Ovary (tissue), 9 donors: ENCODE data around the gene PCSK2. TPM values are rescaled to one million over a fixed set of nuclear protein-coding genes. Genes with fewer than 3 reads are reported as not detected.
A peak's percentile ranks its signal among the peaks of the same experiment; 100 is the strongest.

Source experiments
- DNase-seq, 5 donors: peaks; one replicate each; pipeline ENCODE4 v3.0.0-alpha.2; 2019 to 2020
- H3K27ac ChIP-seq, 2 donors: fragments of 200-600 bp; one replicate each; pipeline versions ENCODE4 v1.5.1 to v1.8.0; 2019 to 2022
- H3K27me3 ChIP-seq: fragments of 200-600 bp; one replicate; pipeline ENCODE4 v1.8.0; 2022
- H3K36me3 ChIP-seq: fragments of 200-600 bp; sonication (generic); one replicate; pipeline ENCODE4 v1.5.1; 2019
- H3K4me1 ChIP-seq: one replicate; pipeline ENCODE4 v1.8.1; 2013; ENCODE audit warnings: mild to moderate bottlenecking, moderate library complexity; ENCODE audit not compliant: insufficient read depth
- H3K4me3 ChIP-seq: fragments of 200-600 bp; sonication (generic); one replicate; pipeline ENCODE4 v1.5.1; 2017
- H3K9me3 ChIP-seq, 2 donors: fragments of 200-600 bp in 1 of 2; sonication (generic) in 1 of 2; one replicate each; pipeline versions ENCODE4 v1.5.1 to v1.8.1; 2013 to 2019; ENCODE audit warnings: mild to moderate bottlenecking in 1 of 2, moderate library complexity in 1 of 2
- EP300 ChIP-seq: sonication (generic); formaldehyde crosslinking; IDR thresholded peaks from one replicate; pipeline ENCODE4 v1.6.1; 2017; ENCODE audit warnings: antibody characterized with exemption
- POLR2A ChIP-seq: fragments of 450-650 bp; IDR thresholded peaks from one replicate; pipeline ENCODE4 v1.6.1; 2017; ENCODE audit warnings: antibody characterized with exemption, mild to moderate bottlenecking, moderate library complexity
- WGBS, 3 donors: extraction: QIAGEN DNeasy Blood & Tissue Kit in 1 of 3; methylation state at CpG; one replicate each; pipeline versions ENCODE4 v1.1.5 to v1.1.7; 2013 to 2017; 5-methylcytosine and 5-hydroxymethylcytosine counted together
- intact Hi-C, 4 donors: fragments of 100-400 bp; cut with DNase I; formaldehyde crosslinking; loops; one replicate each; pipeline versions ENCODE4 v1.11.0 to v1.15.1; 2022 to 2023
- polyA plus RNA-seq, 2 donors: library from polyadenylated mRNA; stranded (reverse); fragments of 200-250 nt in 1 of 2; fragments of 350-450 nt in 1 of 2; fragmentation: Illumina TruSeq in 1 of 2; extraction: RNeasy Lipid Tissue Mini Kit (QIAGEN cat#74804) in 1 of 2; gene quantifications; one replicate each; pipeline ENCODE4 v1.2.3, GENCODE V29; 2013 to 2014
- total RNA-seq, 7 donors: library from RNA; depleted of rRNA in 2 of 7; stranded (reverse); fragments of >200 nt in 2 of 7; fragmentation: NEBNext Ultra II Directional in 3 of 7; extraction: Animal tissue kit (Norgen Biotek cat#: 25700) in 3 of 7; gene quantifications; one replicate each; pipeline versions ENCODE4 v1.1.0 to v1.2.4, GENCODE V29; 2016 to 2023
- TF ChIP-seq, protein P1 (sequence below), 3 donors: fragments of 450-650 bp in 2 of 3; fragments of 200-600 bp in 1 of 3; IDR thresholded peaks; one replicate each; pipeline versions ENCODE4 v1.5.1 to v1.8.0; 2016 to 2022; ENCODE audit warnings: antibody characterized with exemption in 3 of 3, mild to moderate bottlenecking in 1 of 3
- donor health status: DM: no; HTN: no; CAD: no; lungs with moderate emphysema.
- donor health status: DM: no; HTN: no; CAD: no.
- donor health status: Bipolar disorder and iron deficiency.
- donor health status: DM: yes; HTN: yes; CAD: no.
- donor health status: DM: no; HTN: no; CAD: no.
- donor health status: DM: yes; HTN: yes; CAD: no.

The PCSK2 gene
- total and polyA plus RNA-seq, 9 donors: 3.0 to 27.8 (median 6.7) TPM

DNA sequence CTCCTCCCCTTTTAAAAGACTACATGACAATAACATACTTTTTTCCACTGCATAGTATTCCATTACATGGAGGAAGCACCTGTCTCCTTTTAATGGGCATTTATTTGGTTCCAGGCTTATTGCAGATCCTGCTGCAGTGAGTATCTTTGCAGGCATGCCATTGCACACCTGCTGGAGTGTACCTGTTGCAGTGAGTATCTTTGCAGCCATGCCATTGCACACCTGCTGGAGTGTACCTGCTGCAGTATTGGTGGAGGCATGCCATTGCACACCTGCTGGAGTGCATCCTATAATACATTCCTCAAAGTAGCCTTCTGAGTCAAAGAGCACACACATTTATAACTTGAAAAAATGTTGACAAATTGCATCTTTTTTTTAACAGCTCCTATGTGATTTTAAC lies 302.7 kb downstream of the PCSK2 start:
- Histone ChIP-seq H3K4me1 (peaks cover 3% of the 10 kb centered on the region), H3K27me3 (no peaks in the 10 kb centered on the region), H3K9me3 (no peaks in the 10 kb centered on the region), H3K4me3 (no peak overlapping the region), H3K27ac (no peak overlapping the region), H3K36me3 (no peaks in the 10 kb centered on the region)
- TF ChIP-seq, protein P1, sequence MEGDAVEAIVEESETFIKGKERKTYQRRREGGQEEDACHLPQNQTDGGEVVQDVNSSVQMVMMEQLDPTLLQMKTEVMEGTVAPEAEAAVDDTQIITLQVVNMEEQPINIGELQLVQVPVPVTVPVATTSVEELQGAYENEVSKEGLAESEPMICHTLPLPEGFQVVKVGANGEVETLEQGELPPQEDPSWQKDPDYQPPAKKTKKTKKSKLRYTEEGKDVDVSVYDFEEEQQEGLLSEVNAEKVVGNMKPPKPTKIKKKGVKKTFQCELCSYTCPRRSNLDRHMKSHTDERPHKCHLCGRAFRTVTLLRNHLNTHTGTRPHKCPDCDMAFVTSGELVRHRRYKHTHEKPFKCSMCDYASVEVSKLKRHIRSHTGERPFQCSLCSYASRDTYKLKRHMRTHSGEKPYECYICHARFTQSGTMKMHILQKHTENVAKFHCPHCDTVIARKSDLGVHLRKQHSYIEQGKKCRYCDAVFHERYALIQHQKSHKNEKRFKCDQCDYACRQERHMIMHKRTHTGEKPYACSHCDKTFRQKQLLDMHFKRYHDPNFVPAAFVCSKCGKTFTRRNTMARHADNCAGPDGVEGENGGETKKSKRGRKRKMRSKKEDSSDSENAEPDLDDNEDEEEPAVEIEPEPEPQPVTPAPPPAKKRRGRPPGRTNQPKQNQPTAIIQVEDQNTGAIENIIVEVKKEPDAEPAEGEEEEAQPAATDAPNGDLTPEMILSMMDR (IDR thresholded peaks at IDR 0.05): no peak
- no peak for TF ChIP-seq EP300
- TF ChIP-seq POLR2A: no peak
- no peak for DNase-seq
- intact Hi-C loops: no loop called here

DNA sequence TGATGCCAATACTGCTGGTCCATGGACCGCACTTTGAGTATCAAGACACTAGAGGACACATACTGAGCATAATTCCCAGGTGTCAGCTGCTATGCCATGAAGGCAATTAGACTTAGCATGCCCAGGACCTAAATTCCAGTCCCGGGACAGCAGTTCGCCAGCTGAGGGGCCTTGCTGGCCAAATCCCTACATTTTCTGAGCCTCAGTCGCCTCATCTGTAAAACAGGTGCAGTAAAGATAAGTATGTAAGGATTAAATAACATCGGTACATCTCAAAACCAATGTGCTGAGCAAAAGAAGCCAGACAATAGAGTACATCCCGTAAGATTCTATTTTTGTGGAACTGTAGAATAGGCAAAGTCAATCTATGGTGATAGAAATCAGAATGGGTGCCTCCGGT lies 303.3 kb downstream of the PCSK2 start:
- Histone ChIP-seq H3K36me3 (no peaks in the 10 kb centered on the region), H3K9me3 (no peaks in the 10 kb centered on the region), H3K27ac (no peak overlapping the region), H3K4me3 (no peak overlapping the region), H3K27me3 (no peaks in the 10 kb centered on the region), H3K4me1 (peaks cover 3% of the 10 kb centered on the region)
- TF ChIP-seq POLR2A (no peak), EP300 (no peak)
- TF ChIP-seq, protein P1 (IDR thresholded peaks at IDR 0.05): no peak
- no peak for DNase-seq
- intact Hi-C loops: loop anchor here in 2 of 4 donors (10.0 kb wide), 2 partner anchors 365 to 465 kb away; no protein-coding TSS in a partner anchor
- WGBS, 3 donors: 86 to 88% (median 86%) methylated on average over 7 of the region's 7 CpGs

DNA sequence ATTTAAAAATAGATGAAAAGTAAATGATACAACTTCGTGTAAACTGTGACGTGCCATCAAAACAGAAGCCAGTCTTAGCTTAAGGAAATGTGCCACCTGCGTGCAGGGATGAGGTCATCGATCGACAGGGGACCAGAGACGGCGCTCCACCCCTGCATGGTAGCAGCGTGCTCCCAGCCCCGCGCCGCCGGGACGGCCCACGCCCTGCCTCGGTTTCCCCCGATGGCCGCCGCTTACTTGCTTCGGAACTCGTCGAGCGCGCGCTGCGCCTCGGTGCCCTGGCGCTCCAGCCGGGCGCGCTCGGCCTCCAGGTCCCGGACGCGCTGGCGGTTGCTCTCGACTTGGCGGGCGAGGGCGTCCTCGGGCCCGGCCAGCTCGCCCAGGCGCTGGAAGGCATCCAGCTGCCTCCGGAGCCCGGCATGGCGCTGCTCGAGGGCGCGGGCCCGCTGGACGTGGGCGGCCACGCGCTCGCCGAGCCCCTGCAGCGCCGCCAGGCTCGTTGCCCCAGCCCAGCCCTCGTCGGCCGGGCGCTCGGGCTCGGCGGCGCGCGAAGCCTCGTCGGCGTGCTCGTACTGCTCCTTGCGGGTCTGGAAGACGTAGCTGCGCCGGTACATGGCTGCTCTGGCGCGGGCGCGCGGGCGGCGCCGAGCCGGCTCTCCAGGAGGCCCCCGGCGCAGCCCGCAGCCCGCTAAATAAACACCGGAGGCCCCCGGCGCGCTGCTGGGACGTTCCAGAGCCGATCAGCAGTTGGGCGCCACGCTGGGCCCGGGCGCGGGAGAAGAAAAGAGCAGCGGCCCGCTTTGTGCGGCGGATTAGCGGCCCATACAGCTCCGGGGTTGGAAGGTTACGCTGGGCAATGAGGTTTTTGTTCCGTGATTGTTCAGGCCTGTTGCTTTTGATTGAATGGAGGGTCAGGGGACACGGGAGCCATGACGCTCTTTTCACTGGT lies 304.1 kb downstream of the PCSK2 start, which contains the start of gene BFSP1:
BFSP1 (minus strand) TSS at position 664 of the 949 bp plus-strand sequence; CDS start at position 614, 50 bp downstream.
- Histone ChIP-seq H3K4me1 (peaks cover 3% of the 10 kb centered on the region), H3K9me3 (no peaks in the 10 kb centered on the region), H3K4me3 (peak within 1 kb of the TSS; percentile 55), H3K36me3 (no peaks in the 10 kb centered on the region), H3K27ac (peak within 1 kb of the TSS; percentile 56 to 67), H3K27me3 (no peaks in the 10 kb centered on the region)
- TF ChIP-seq POLR2A (no peak), EP300 (no peak)
- TF ChIP-seq, protein P1 (IDR thresholded peaks at IDR 0.05): no peak
- intact Hi-C loops: loop anchor here in 2 of 4 donors (10.0 kb wide), 2 partner anchors 364 to 464 kb away; no protein-coding TSS in a partner anchor
- 1 to 2% (median 1%) methylated on average over 64 to 111 of the region's 111 CpGs for whole genome bisulfite sequencing, 3 donors
- DNase-seq: peak; percentile 39 to 80 (median 73)

DNA sequence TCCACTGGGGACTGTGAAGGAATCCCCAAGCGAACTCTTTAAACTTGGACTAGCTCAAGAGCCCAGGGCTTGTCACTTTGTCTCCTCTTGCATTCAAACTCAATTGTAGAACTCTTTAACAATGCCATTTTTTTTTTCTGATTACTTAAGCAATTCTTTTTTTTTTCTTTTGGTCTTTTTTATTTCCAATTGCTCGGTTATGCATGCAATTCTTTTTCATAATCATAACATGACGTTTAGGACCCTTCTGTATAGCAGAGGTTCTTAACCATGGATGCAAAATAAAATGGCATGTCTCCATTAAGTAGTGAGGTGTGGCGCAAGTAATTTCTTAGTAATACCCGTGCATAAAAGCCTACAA lies 304.8 kb downstream of the PCSK2 start:
- no peaks in the 10 kb centered on the region for H3K36me3 ChIP-seq
- peak overlapping the region; percentile 55 for H3K4me3 ChIP-seq
- intact Hi-C loops: loop anchor here in 2 of 4 donors (10.0 kb wide), 2 partner anchors 363 to 463 kb away; no protein-coding TSS in a partner anchor
- 68 to 81% (median 71%) methylated on average over 5 of the region's 5 CpGs for WGBS, 3 donors
- peak overlapping the region in 1 of 2 donors; percentile 67 for H3K27ac ChIP-seq
- TF ChIP-seq POLR2A (no peak), EP300 (no peak)
- TF ChIP-seq, protein P1 (IDR thresholded peaks at IDR 0.05): no peak
- DNase-seq: no peak
- no peaks in the 10 kb centered on the region for H3K27me3 ChIP-seq
- H3K9me3 ChIP-seq: no peaks in the 10 kb centered on the region
- peaks cover 3% of the 10 kb centered on the region for H3K4me1 ChIP-seq
